Stimulated activated CD4-positive, alpha-beta T cell treated with anti-CD3 and anti-CD28 coated beads, Interleukin-2, amount 100 ng/mL, for 48 hours (primary cell): ENCODE results near the gene MRNIP.
A peak's percentile ranks its signal among the peaks of the same experiment; 100 is the strongest.

Source experiments
- DNase-seq, 2 donors: peaks; one replicate each; pipeline ENCODE4 v3.0.0-alpha.2; 2020

Gene MRNIP, protein sequence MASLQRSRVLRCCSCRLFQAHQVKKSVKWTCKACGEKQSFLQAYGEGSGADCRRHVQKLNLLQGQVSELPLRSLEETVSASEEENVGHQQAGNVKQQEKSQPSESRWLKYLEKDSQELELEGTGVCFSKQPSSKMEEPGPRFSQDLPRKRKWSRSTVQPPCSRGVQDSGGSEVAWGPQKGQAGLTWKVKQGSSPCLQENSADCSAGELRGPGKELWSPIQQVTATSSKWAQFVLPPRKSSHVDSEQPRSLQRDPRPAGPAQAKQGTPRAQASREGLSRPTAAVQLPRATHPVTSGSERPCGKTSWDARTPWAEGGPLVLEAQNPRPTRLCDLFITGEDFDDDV

DNA sequence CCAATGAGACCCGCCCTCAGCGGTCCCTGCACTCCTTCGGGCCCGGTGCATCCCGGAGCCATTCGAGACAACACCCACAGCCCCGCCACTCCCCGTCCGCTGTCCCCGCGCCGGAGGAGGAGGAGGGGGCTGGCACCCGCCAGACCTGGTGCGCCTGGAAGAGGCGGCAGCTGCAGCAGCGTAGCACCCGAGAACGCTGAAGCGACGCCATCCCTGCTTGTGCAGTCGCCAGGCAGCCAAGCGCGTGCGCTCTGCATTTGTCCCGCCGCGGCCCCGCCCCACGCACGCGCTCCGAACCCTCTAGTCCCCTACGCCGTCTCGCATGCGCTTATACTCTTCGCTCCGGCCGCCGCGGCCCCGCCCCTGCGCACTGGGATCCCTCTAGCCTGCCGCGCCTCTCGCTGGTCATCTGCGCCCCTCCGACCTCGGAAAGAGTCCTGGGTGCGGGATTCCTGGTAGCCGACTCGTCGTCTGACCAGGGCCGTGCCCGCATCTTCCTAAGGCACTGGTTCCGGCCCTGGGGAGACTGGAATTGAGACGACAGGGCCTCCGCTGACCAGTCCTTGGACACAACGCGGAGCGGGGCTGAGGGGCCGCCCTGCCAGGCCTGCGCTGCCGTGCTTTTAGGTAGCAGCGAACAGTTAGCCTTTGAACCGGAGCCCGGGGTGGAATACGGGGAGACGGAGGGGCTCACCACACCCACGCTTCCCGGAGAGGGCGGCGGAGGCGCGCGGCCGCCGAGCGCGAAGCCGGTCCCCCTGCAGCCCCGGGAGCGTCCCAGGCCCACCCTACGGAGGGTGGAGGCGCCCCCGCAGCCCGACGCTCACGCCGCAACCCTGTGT is at the start of gene MRNIP:
Gene MRNIP (minus strand): TSS at position 232 of the 842 bp plus-strand sequence. CDS start 21 bp downstream, at position 211.
- DNase-seq, result peak; percentile 88 to 90

DNA sequence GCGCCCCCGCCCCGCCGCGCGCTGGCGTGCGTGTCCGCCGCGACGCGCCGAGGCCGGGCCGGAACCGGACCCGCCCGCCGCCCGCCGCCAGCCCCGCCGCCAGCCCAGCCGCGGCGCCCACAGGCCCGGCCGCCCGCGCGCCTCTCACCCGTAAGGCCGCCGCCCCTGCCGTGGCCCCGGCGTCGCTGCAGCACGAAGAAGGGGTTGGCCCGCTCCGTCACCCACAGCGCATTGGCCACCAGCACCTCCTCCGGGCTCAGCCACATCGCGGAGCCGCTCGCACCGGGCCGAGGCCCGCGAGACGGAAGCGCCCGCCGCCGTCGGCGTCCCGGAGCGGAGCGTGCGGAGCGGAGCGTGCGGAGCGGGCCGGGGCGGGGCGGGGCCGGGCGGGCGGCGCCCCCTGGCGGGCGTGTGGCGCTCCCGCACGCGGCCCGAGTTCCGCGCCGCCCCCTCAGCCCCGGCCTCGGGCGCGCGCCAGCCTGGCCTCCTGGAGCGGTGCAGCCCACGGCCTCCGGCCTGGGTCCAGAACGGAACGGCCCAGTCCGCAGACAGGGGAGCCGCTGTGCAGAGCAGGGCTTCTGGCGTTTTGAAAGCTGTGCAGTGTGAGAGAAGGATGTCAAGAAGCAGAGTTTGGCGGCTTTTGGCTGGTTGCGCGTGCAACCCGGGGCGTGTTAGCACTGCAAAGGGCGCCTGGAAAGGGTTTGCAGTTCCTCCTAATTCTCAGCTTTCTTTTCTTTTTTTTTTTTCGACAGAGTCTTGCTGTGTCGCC is 49.1 kb upstream of the MRNIP start, which contains the start of gene TBC1D9B:
Gene TBC1D9B (minus strand): TSS at position 342 of the 769 bp plus-strand sequence. CDS start 76 bp downstream, at position 266.
- DNase-seq, result peak; percentile 51 to 67

DNA sequence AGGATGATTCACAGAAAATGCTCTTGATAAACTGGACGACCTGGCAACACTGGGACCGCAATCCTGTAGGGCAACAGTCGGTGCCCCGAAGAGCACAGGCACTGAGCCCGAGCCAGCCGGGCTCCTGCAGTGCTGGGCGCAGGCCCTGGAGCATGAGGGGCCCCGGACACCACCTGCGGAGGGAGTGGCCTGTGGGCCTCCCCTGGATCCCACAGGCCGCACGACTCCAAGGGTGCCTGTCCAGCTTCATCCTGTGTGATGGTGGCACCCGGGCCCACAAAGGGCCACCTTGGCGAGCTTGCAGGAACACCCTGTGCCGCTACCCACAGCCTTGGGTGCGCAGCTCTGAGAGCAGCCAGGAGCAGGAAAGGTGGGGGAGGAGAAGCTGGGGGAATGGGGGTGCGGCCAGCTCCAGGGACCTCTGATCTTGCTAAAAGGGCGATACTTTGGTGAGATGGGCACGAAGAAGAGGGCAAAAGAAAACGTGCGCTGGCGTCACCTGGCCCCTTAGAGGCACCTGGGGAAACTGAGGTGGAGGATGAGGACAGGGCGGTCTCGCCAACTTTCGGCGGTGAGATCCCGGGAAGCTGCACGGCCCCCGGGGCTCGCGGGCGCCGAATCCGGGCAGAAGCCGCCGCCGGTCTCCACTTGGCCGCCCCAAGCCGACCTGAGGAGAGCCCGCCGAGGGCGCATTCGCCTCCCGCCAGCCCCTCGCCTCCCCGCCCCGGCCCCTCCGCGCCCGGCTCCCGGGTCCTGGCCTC is 48.4 kb upstream of the MRNIP start:
- peak in 1 of 2 donors; percentile 13 for DNase-seq

DNA sequence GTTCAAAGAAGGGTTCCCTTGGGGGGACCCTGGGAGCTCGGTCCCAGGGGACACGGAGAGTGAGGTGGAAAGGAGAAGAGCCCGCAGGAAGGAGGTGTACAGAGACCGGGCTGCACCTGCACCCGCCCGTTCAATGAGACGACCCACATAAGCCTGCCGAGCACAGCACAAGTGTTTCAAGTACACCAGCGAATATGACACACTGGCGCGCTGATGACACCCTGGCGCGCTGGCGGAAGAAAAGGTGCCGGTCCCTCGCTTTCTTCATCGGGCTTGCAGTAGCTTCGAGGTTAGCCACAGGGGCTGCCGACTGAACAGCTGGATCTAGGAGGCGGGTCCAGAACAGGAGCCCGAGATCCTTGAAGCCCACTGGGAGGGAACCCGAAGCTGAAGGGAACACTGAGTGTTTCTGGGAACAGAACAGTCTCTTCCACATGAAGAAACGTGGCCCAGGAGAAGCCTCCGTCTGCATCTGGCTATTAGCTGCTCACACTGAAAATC is 47.7 kb upstream of the MRNIP start:
- no peak for DNase-seq

DNA sequence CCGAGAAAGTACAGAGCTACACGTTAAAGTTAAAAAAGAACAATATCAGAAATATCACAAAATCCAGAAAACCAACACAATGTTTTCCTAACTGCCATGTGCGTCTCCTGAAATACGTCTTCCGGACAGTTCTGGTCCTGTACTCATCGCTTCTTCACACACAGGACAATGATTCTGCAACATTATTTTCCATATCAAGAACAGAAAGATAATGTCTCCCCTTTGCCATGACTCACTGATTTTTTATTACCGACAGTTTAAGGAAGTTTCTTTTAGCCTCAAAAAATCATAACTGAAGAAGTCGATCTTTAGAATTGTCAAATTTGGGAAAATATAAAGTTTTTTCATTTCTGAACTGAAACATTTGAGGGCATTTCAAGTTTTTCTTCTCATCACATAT is 46.5 kb upstream of the MRNIP start:
- DNase-seq, result no peak

DNA sequence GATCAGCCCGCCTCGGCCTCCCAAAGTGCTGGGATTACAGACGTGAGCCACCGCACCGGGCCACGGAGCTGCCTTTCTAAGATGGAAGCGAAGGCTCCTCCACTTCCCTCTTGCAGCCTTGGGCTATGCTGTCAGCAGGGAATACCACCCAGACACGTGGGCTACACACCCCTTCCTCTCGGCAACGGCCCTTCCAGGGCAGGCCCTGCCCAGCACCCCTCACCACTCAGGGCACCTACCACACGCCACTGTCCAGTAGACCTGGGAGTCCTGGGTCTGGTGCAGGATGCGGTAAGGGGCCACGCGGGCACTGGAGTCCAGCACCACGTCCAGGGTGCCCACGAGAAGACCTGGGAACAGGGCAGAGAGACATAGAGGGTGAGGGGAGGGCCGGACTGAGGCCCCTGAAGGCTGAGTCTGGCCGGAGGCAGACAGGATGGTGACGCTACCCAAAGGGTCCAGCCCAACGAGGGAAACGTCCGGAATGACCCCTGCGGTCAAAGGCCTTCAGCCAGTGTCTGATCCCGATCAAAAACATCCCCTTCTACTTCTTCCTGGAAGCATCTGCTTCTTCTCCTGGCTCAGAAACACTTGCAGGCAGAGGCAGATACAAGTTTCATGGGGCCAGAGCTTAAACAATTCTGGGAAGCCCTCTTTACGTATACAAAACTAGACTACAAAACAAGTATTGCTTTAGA is 46.0 kb upstream of the MRNIP start:
- DNase-seq, result no peak

DNA sequence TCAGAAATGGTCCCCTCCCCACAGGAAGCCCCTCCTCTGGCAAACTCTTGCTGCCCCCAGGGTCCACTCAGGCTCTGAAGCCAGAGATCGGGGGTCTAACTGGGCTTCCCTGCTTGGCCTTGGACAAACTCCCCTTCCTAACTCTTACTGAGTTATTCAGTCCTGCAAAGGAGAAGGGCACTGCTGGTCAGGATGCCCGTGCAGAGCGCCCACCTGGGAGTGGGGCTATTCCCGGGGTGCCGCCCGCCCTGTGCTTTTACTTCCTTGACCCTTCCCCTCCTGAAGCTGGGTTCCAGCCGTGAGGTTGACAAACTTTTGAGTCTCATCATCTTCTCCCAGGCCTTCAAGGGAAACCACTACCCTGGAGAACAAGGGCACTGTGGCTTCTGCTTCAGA is 44.1 kb upstream of the MRNIP start:
- DNase-seq, result no peak

DNA sequence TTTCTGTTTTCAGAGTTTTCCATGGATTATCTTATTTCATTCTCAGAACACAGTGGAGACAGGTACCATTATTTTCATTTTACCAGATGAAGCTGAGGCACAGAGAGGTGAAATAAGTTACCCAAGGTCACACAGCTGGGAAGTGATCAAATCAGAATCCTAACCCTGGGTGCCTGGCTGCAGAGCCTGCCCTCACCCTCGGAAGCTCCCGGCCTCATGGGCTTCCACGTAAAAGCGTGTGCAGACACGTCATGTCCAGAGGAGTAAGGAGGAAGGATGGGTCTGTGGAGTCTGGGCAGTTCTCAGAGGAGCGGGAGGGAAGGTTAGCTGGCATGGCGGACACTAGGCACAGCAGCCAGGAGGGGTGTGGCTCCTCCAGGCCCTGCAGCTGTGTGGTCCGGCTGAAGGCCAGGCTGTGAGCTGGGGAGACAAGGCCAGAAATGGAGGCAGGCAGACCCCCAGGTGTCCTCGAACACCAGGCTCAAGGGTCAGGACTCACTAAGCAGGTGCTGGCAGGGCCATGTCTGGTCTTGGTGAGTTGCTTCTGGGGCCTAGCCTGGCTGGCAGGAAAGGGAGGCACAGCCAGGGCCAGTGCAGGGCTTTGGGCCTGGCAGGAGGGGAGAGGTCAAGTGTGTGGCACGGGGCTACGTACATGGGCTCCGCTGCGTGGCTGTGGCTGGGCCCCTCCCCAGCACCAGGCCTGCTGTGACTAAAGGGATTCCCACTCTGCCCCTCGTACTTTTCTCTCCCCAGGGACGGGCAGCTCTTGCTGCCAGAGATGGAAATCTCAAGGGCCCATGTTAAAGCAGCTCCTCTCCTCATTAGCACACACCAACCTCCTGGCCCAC is 43.5 kb upstream of the MRNIP start:
- no peak for DNase-seq

DNA sequence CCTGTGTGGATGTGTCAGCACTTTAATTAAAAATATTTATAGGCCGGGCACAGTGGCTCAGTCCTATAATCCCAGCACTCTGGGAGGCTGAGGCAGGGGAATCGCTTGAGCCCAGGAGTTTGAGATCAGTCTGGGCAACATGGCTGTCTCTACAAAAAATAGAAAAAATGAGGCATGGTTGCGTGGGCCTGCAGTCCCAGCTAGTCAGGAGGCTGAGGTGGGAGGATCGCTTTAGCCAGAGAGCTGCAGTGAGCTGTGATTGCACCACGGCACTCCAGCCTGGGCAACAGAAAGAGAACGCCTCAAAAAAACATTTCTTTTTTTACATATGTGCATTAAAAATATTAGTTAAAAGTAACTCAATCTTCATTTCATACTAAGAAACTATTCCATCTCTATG is 42.8 kb upstream of the MRNIP start:
- no peak for DNase-seq

DNA sequence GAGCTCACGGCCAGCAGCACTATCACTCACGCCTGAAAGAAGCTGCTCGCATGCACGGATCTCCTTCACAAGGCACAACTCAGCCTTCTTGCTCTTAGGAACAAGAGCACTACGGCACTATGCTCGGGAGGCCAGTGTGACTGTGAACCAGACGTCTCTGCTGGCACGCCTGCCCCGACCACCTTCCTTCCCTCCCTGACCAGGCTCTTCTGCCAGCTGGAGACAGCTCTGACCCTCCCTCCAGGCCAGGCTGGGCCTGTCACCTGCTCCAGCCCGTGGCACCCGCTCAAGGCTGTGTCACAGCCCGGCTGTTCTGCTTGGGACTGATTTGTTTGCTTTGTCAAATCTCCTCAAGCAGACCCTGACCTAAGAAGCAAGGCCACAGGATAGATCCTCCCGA is 42.1 kb upstream of the MRNIP start:
- DNase-seq, result no peak

DNA sequence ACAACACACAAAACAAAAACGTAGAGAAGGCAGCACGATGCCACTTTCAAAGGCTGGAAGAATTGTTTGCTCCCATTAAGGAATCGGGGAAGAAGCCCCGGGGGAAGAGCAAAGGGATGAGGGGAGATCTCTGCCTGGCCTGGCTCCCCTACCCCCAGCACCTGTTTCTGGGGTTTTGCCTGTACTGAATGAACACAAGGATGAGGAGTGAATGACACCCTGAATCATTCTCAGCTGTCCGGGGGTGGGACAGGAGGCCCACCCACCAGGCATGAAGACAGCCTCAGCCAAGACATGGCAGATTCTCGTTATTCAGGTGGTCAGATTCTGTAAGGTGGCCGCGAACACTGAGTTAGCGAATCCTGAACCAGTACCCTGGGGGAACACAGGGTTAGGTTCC is 41.6 kb upstream of the MRNIP start:
- DNase-seq, result no peak

DNA sequence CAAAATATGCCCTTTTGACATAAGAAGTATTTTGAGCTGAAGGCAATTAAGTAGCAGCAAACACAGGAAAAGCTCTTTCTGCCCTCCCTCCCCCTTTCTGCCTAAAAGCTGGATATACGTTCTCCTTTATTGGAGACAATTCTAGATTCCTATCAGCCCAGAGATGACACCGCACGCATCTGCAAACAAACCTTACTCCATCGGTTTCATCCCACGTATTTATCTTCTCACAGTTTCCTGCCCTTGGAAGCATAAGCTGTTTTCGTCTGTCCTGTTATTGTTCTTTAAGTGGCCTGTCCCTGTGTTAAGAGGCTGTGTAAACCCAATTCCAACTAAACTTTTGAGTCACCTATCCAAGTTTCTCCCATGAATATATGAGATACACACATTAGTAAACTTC is 37.2 kb upstream of the MRNIP start:
- no peak for DNase-seq

DNA sequence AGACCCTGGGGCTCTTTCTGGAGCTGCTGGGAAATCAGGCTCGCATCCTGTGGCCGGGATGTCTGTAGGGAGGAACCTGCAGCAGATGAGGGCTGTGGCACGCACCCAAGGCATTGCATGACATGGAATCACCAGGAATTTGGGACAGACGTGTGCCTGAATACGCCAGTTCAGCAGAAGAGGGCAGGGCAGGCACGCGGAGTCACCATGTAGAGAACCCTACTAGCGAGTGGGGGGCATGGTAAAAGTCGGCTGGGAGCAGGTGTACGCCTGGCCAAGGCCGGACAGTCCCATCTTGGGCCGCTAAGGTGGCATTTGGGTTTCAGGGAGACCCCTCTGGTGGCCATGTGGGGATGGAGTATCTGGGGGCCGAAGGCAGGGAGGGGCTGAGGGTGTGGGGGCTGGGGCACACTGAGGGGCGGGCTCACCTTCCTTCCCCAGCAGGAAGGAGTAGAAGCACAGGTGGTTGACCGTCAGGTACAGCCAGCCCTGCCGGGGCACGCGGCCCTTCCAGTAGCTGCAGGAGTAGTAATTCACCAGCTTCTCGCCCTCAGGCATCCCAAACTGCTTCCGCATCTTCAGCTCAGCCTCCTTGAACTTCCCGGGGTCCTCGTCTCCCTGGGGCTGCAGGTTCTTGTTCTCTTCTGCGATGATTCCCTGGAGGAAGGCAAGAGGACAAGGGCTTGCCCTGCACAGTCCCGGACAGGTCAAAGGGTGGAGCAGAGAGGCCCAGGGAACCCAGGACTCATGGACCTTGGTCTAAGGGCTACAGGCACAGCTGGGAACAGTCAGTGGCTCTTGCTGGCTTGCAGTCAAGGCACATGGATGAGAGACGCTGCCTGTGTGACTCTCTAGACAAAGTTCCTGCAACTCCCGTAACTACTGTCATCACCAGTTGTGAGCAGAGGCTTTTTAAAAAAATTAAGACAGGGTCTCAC is 35.6 kb upstream of the MRNIP start:
- DNase-seq, result no peak

DNA sequence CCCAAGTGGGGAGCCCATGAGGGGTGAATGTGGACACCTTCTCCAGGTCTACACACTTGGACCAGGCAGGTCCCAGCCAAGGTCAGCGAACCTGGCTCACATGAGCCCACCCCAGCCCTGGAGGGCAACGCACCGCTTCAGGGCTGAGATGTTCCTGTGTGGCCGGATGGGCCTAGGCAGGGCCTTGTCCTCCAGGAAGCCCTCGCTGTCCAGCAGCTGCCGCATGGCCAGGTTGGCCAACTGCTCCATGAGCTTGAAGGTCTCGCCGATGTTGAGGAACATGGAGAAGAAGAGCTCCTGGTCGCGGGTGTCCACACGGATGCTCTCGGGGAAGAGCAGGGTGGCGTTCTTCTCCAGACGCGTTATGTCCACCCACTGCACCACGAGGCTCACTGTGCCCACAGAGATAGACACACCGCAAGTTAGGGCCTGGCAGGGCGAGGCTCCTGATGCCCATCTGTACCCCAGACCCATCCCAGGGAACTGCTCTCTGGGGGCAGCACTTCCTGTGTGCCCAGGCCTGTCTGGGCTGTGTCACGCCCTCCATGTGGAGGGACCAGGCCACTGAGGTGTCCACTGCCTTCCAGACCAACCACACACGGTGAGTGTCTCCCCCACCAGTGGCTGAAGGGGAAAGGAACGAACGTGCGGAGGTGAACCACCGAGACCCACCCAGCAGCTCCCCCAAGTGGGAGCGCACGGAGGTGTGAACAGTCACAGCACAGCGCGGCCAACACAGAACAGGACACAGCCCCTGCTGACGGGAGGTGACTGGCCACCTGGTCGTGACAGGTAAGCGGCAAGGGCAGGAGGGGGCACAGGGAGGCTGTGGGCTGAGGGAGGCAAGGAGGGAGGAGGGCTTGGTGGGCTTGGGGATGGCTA is 34.7 kb upstream of the MRNIP start:
- DNase-seq, result no peak

DNA sequence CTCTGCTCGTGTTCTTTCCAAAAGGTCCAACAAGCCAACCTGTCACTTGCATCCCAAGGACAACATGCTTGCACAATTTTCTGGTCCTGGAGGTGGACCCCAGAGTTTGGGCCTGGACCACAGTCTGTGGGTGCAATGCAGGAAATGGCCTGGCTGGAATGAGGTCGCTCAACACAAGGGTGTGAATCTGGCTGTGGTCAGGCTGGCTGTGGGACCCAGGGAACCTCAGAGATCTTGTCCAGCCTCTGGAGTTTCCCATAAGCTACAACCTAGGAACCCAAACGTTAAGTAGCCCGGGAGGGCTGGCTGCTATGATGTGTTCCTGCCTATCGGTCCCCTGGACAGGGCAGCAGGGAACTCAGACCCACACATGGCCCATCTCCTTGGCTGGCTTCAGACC is 33.6 kb upstream of the MRNIP start:
- no peak for DNase-seq

DNA sequence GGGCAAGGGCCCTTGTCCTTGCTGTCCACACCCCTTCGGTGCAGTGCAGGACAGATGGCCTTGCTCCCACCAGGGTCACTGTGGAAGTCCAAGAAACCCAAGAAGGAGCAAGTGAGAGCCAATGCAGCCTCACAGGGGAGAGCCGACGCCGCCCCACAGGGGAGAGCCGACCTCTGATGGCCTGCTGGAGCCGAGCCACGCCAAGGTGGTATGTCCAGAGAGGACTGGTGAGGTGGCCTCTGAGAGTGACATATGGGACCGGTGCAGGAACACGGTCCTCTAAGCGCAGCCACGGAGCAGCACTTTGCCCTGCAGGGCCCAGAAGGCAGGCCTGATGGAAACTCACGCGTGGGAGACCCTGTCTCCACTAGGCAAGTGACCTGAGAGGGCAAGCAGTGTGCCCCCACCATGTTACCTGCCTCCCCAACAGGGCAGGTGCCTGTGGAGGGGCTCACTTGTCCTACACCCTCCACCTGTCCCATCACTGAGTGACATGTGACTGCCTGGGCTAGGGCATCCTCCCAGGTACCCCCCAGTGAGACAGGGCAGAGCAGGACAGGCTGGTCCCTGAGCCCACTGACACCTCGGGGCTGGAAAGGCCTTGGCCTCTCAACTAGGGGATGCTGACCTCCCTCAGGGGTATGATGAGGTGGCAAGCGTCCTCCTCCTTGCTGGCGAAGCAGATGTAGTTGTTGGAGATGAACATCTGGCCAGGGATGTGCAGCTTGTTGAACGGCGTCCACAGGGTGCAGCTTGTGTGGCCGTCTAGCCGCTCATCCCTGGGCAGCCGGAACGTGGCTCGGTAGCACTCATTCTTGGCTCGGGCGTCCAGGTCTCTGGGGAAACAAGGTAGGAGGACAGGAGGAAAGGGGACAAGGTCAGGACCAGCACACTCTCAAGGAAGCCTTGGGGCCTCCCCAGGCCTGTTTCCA is 32.4 kb upstream of the MRNIP start:
- DNase-seq, result no peak

DNA sequence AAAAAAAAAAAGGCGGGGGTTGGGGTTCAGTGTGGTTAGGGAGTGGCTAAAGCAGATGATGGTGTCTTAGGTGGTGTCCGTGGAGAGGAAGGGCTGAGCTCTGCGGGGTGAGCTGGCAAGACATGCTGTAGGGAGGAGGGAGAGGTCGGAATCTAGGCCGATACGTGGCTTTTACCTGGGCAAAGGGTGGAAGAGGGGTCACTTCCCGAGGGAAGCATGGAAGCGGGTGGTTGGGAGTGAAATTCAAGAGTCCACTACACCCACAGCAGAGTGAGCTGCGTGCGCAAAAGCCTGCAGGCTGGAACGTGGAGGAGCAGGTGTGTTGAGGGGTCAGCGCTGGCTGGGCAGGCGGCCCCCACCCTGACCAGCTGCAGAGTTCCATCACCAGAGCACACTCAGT is 31.3 kb upstream of the MRNIP start:
- DNase-seq, result no peak
